Breast epithelium (tissue), 4 donors: ENCODE results near the gene PKMYT1. TPM values are rescaled to one million over a fixed set of nuclear protein-coding genes. Genes with fewer than 3 reads are reported as not detected.
"Not testable (repeated sequence)": the region's sequence is repeated elsewhere in the genome, so short reads cannot be mapped to it uniquely, and the experiment has no call there.

ENCODE experiments used
- DNase-seq, 2 donors: peaks; one replicate each; pipeline ENCODE4 v3.0.0-alpha.2; 2019; ENCODE audit warnings: low spot score in 2 of 2
- H3K27ac ChIP-seq, 2 donors: fragments of 200-600 bp; sonication (generic) in 1 of 2; one replicate each; pipeline ENCODE4 v1.5.1; 2016 to 2019; ENCODE audit warnings: mild to moderate bottlenecking in 1 of 2
- H3K27me3 ChIP-seq, 2 donors: fragments of 200-600 bp; sonication (generic) in 1 of 2; one replicate each; pipeline versions ENCODE4 v1.5.1 to v1.6.0; 2017 to 2019; ENCODE audit warnings: control low read depth in 1 of 2, mild to moderate bottlenecking in 1 of 2
- H3K36me3 ChIP-seq: fragments of 200-600 bp; one replicate; pipeline ENCODE4 v1.5.1; 2019
- H3K4me1 ChIP-seq, 2 donors: fragments of 200-600 bp; sonication (generic); one replicate each; pipeline ENCODE4 v1.5.1; 2016 to 2019; ENCODE audit warnings: control low read depth in 1 of 2
- H3K4me3 ChIP-seq, 3 donors: fragments of 200-600 bp; sonication (generic); 1 replicate in 2 of 3; 2 replicates in 1 of 3; pipeline ENCODE4 v1.5.1; 2016 to 2019; ENCODE audit warnings: mild to moderate bottlenecking in 3 of 3, moderate library complexity in 2 of 3
- H3K9me3 ChIP-seq, 2 donors: fragments of 200-600 bp; sonication (generic) in 1 of 2; one replicate each; pipeline ENCODE4 v1.5.1; 2016 to 2019; ENCODE audit warnings: control low read depth in 1 of 2
- POLR2A ChIP-seq: fragments of 450-650 bp; IDR thresholded peaks from one replicate; pipeline ENCODE4 v1.6.1; 2016; ENCODE audit warnings: antibody characterized with exemption, mild to moderate bottlenecking, moderate library complexity
- POLR2AphosphoS5 ChIP-seq, 3 donors: sonication (generic); formaldehyde crosslinking; IDR thresholded peaks; one replicate each; pipeline ENCODE4 v1.6.1; 2017; ENCODE audit warnings: antibody characterized with exemption in 3 of 3
- intact Hi-C: fragments of 100-400 bp; cut with DNase I; formaldehyde crosslinking; loops from one replicate; pipeline ENCODE4 v1.15.1; 2023; ENCODE audit warnings: low total_unique reads
- total RNA-seq, 3 donors: library from RNA; depleted of rRNA; stranded (reverse); fragments of >200 nt; gene quantifications; one replicate each; pipeline ENCODE4 v1.1.0, GENCODE V29; 2016
- TF ChIP-seq, protein P1 (sequence below), 3 donors: fragments of 450-650 bp; IDR thresholded peaks; one replicate each; pipeline ENCODE4 v1.5.1; 2016 to 2017; ENCODE audit warnings: antibody characterized with exemption in 3 of 3, mild to moderate bottlenecking in 3 of 3, moderate library complexity in 3 of 3

The PKMYT1 gene
- total RNA-seq, 3 donors from 2014 or later: 0.66 to 1.4 (median 0.73) TPM

DNA sequence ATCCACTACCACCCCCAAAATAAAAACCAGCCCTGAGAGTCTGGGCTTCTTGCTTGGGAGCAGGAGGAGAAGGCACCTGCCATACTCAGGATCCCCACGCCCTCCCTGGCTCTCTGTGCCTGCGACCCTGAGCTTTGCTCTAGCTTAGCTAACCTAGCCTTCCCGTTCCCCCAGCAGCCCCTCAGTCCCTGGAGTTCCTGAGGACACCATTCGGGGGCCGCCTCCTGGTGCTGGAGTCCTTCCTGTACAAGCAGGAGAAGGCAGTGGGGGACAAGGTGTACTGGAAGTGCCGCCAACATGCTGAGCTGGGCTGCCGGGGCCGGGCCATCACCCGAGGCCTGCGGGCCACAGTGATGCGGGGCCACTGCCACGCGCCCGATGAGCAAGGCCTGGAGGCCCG lies 50.0 kb downstream of the PKMYT1 start:
- Histone ChIP-seq H3K27me3 (no peaks in the 10 kb centered on the region), H3K27ac (no peak overlapping the region), H3K36me3 (no peaks in the 10 kb centered on the region), H3K4me1 (no peaks in the 10 kb centered on the region), H3K9me3 (no peaks in the 10 kb centered on the region), H3K4me3 (no peak overlapping the region)
- DNase-seq: no peak
- intact Hi-C loops: no loop called here
- TF ChIP-seq POLR2AphosphoS5 (IDR thresholded peaks at IDR 0.05) (no peak), POLR2A (no peak)
- TF ChIP-seq, protein P1, sequence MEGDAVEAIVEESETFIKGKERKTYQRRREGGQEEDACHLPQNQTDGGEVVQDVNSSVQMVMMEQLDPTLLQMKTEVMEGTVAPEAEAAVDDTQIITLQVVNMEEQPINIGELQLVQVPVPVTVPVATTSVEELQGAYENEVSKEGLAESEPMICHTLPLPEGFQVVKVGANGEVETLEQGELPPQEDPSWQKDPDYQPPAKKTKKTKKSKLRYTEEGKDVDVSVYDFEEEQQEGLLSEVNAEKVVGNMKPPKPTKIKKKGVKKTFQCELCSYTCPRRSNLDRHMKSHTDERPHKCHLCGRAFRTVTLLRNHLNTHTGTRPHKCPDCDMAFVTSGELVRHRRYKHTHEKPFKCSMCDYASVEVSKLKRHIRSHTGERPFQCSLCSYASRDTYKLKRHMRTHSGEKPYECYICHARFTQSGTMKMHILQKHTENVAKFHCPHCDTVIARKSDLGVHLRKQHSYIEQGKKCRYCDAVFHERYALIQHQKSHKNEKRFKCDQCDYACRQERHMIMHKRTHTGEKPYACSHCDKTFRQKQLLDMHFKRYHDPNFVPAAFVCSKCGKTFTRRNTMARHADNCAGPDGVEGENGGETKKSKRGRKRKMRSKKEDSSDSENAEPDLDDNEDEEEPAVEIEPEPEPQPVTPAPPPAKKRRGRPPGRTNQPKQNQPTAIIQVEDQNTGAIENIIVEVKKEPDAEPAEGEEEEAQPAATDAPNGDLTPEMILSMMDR (IDR thresholded peaks at IDR 0.05): no peak

DNA sequence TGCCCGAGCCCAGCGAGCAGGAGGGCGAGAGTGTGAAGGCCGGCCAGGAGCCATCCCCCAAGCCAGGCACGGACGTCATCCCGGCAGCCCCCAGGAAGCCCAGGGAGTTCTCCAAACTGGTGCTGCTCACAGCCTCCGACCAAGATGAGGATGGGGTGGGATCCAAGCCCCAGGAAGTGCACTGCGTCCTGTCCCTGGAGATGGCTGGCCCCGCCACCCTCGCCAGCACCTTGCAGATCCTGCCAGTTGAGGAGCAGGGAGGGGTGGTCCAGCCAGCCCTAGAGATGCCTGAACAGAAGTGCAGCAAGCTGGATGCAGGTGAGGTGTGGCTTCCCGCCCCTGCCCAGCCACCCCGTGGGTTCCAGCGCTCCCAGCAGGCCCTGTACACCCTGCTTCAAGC lies 50.6 kb downstream of the PKMYT1 start:
- H3K4me1 ChIP-seq: no peaks in the 10 kb centered on the region
- H3K4me3 ChIP-seq: no peak overlapping the region
- TF ChIP-seq POLR2A (no peak), POLR2AphosphoS5 (IDR thresholded peaks at IDR 0.05) (no peak)
- TF ChIP-seq, protein P1 (IDR thresholded peaks at IDR 0.05): no peak
- no peaks in the 10 kb centered on the region for H3K36me3 ChIP-seq
- no peak for DNase-seq
- no peaks in the 10 kb centered on the region for H3K9me3 ChIP-seq
- H3K27me3 ChIP-seq: no peaks in the 10 kb centered on the region
- intact Hi-C loops: loop anchor here (10.0 kb wide), 1 partner anchor 55 kb away; no protein-coding TSS in a partner anchor
- H3K27ac ChIP-seq: no peak overlapping the region

DNA sequence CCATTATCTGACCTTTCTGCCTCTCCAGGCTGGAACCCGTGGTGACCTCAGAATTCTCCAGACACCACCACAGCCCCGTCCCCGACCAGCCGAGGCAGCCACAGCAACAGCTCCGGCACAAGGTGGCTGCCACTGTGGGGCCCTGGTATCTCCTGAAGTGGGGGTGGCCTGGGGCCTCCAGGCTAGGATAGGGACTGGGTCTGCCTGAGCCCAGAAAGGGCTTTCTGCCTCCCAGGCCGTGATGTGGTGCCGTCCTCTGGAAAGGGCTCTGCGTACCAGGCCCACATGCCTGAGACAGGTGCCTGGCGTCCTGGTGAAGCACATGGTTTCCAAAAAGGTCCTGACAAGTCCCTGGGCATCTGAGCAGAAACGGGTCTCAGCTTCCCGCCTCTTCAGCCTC lies 51.5 kb downstream of the PKMYT1 start:
- intact Hi-C loops: loop anchor here (10.0 kb wide), 1 partner anchor 54 kb away; no protein-coding TSS in a partner anchor
- Histone ChIP-seq H3K36me3 (no peaks in the 10 kb centered on the region), H3K27me3 (no peaks in the 10 kb centered on the region), H3K9me3 (no peaks in the 10 kb centered on the region), H3K4me3 (no peak overlapping the region), H3K27ac (no peak overlapping the region), H3K4me1 (no peaks in the 10 kb centered on the region)
- no peak for DNase-seq
- TF ChIP-seq POLR2A (no peak), POLR2AphosphoS5 (IDR thresholded peaks at IDR 0.05) (no peak)
- TF ChIP-seq, protein P1 (IDR thresholded peaks at IDR 0.05): no peak

DNA sequence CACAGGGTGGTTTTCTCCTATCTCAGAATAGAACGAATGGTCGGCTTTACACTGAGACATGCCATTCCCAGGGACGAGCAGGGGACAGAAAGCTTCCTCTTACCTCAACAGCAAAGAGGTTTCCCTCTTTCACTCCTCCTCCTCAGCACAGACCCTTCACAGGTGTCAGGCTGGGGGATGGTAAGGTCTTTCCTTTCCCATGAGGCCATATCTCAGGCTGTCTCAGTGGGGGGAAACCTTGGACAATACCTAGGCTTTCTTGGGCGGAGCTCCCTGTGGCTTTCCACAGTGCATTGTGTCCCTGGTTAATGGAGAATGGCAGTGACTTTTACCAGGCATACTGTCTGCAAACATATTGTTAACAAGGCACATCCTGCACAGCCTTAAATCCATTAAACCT lies 52.1 kb downstream of the PKMYT1 start:
- H3K27me3 ChIP-seq, H3K36me3 ChIP-seq, H3K4me1 ChIP-seq, H3K4me3 ChIP-seq, H3K27ac ChIP-seq, DNase-seq, H3K9me3 ChIP-seq: not testable (repeated sequence)
- intact Hi-C loops: loop anchor here (10.0 kb wide), 1 partner anchor 53 kb away; no protein-coding TSS in a partner anchor

DNA sequence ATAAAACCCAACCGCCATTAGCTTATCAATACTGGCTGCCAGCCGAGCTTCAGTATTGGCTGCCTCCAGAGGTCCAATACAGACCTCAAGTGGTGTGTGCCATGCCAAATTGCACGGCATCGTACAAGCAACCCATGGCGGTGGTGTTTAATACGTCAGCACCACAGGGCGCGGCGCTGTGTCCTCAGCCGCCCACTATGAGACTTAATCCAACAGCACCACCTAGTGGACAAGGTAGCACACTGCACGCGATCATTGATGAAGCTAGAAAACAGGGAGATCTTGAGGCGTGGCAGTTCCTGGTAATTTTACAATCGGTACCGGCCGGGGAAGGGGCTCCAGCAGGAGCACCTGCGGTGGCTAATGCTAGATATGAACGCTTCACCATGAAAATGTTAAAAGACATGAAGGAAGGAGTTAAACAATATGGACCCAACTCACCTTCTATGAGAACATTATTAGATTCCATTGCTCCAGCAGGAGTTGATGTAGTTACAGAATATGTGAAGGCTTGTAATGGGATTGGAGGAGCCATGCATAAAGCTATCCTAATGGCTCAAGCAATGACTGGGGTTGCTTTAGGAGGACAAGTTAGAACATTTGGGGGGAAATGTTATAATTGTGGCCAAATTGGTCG lies 53.1 kb downstream of the PKMYT1 start:
- H3K9me3 ChIP-seq: no peaks in the 10 kb centered on the region
- no peak for TF ChIP-seq POLR2A
- peak in 2 of 3 donors; percentile 15 to 58 for TF ChIP-seq POLR2AphosphoS5 (IDR thresholded peaks at IDR 0.05)
- TF ChIP-seq, protein P1 (IDR thresholded peaks at IDR 0.05): peak; percentile 93 to 96 (median 94)
- no peaks in the 10 kb centered on the region for H3K36me3 ChIP-seq
- intact Hi-C loops: loop anchor here (10.0 kb wide), 1 partner anchor 52 kb away; no protein-coding TSS in a partner anchor
- H3K27ac ChIP-seq: peak overlapping the region in 1 of 2 donors; percentile 16
- H3K27me3 ChIP-seq: no peaks in the 10 kb centered on the region
- H3K4me3 ChIP-seq: peak overlapping the region in 2 of 3 donors; percentile 30 to 47
- H3K4me1 ChIP-seq: no peaks in the 10 kb centered on the region
- DNase-seq: peak; percentile 81 to 86
